Effector memory CD4-positive, alpha-beta T cell (primary cell): Measurements from ENCODE around the gene RASGRP1.

Source experiments
- DNase-seq, 3 donors: peaks; one replicate each; pipeline ENCODE4 v3.0.0-alpha.2; 2020
- H3K27ac ChIP-seq: 2 replicates; pipeline ENCODE4 v1.7.0; 2013; ENCODE audit warnings: mild to moderate bottlenecking, low read length, moderate library complexity; ENCODE audit not compliant: insufficient read depth, poor library complexity, severe bottlenecking
- H3K27me3 ChIP-seq: replicated peaks from 2 replicates; pipeline ENCODE4 v1.7.0; 2013; ENCODE audit warnings: mild to moderate bottlenecking, low read length; ENCODE audit not compliant: insufficient read depth, control insufficient read depth, poor library complexity, severe bottlenecking
- H3K36me3 ChIP-seq: 2 replicates; pipeline ENCODE4 v1.7.0; 2013; ENCODE audit warnings: mild to moderate bottlenecking, low read length, moderate library complexity; ENCODE audit not compliant: control insufficient read depth, insufficient read depth
- H3K4me1 ChIP-seq: 2 replicates; pipeline ENCODE4 v1.7.0; 2013; ENCODE audit warnings: low read length, mild to moderate bottlenecking; ENCODE audit not compliant: control insufficient read depth, insufficient read depth, poor library complexity, severe bottlenecking
- H3K4me3 ChIP-seq: 2 replicates; pipeline ENCODE4 v1.7.0; 2013; ENCODE audit warnings: low read length, low read depth, mild to moderate bottlenecking; ENCODE audit not compliant: insufficient read depth, poor library complexity, severe bottlenecking
- H3K9me3 ChIP-seq: 2 replicates; pipeline ENCODE4 v1.7.0; 2013; ENCODE audit warnings: mild to moderate bottlenecking, low read length, moderate library complexity; ENCODE audit not compliant: control insufficient read depth

The RASGRP1 gene

DNA sequence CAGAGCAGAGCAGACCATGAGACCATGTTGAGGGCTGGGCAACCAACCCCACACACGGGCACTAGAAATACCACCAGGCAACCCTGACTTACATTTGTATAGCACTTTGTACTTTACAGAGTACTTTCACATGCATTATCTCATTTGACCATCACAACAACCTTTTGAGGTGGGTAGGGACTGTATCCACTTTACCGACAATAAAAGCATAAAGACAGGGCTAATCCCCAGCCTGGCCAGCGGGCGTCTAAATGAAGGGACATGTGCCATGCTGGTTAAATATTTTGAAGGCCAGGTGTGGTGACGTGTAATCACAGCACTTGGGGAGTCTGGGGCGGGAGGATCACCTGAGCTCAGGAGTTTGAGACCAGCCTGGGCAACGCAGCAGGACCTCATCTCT, 23.6 kb downstream of the RASGRP1 start:
- H3K27ac ChIP-seq = peak overlapping the region; percentile 29
- no peak overlapping the region for H3K4me3 ChIP-seq
- H3K9me3 ChIP-seq = no peaks in the 10 kb centered on the region
- no peaks in the 10 kb centered on the region for H3K27me3 ChIP-seq
- H3K36me3 ChIP-seq = no peaks in the 10 kb centered on the region
- no peak for DNase-seq
- H3K4me1 ChIP-seq = peaks cover 55% of the 10 kb centered on the region

DNA sequence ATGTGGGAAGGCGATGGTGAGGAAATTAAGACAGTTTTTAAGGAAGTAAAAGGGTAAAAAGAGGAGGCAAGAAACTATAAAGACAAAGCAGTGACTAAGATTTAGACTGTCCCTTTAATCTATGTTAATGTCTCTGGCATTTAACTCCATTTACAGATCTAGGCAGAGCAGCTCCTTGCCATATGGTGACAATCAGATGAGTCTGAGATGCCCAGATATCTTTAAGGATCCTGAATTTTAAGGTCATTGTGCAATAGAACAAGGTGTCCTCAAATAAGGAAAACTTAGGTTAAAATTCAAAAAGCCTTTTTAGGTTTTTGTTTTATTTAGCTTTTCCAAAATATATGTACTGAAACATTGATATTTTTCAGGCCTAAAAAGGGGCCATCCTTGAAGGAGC, 24.1 kb downstream of the RASGRP1 start:
- DNase-seq = no peak
- Histone ChIP-seq H3K27me3 (no peaks in the 10 kb centered on the region), H3K36me3 (no peaks in the 10 kb centered on the region), H3K4me1 (peaks cover 60% of the 10 kb centered on the region), H3K4me3 (no peak overlapping the region), H3K27ac (no peak overlapping the region), H3K9me3 (no peaks in the 10 kb centered on the region)

DNA sequence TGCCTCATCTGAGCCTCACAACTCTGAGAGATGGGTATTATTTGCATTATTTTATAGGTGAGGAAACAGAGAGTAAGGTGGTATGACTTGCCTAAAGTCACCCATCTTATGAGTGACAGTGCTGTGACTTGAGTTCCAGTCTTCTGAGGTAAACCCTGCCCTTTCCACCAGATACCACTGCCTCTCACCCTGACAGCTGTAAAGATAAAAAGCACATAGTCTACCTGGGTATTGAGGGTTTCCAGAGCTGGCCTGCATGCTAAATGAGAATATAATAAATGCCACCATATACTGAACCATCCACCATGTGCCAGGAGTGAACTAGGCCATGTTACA, 25.6 kb downstream of the RASGRP1 start:
- Histone ChIP-seq H3K4me1 (peaks cover 62% of the 10 kb centered on the region), H3K9me3 (no peaks in the 10 kb centered on the region), H3K4me3 (peak overlapping the region; percentile 25), H3K27ac (peak overlapping the region; percentile 55), H3K36me3 (peaks cover 8% of the 10 kb centered on the region), H3K27me3 (no peaks in the 10 kb centered on the region)
- DNase-seq = no peak

DNA sequence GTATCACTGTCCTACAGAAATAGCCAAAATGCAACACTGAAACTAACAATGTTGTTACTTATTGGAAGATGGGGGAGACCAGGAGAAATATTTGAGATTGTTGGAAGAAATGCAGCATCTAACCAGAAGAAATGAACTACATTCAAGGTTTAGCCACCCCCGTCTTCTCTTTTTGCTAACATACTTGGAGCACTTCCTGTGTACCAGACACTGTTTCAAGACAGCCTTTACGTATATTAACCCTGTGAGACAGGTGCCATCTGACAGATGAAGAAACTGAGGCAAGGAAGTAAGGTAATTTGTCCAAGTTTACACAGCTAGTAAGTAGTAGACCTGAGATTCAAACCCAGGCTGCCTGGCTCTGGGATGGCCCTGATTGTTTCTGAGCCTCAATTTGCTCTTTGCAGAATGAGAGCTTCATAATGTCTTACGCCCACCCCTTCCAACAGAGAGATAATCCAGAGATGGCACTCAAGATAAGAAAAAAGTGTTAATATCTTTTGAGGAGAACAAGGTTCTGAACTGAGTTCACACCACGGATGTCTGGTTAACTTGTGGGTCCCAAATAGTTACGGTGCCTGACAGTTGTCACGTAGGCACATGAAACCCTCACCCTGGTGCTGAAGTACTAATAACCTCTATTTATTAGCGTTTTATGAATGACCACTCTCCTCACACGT, 26.1 kb downstream of the RASGRP1 start:
- H3K36me3 ChIP-seq = peaks cover 13% of the 10 kb centered on the region
- no peaks in the 10 kb centered on the region for H3K9me3 ChIP-seq
- peak overlapping the region; percentile 55 for H3K27ac ChIP-seq
- peak overlapping the region; percentile 25 for H3K4me3 ChIP-seq
- H3K27me3 ChIP-seq = no peaks in the 10 kb centered on the region
- peaks cover 66% of the 10 kb centered on the region for H3K4me1 ChIP-seq
- DNase-seq = no peak

DNA sequence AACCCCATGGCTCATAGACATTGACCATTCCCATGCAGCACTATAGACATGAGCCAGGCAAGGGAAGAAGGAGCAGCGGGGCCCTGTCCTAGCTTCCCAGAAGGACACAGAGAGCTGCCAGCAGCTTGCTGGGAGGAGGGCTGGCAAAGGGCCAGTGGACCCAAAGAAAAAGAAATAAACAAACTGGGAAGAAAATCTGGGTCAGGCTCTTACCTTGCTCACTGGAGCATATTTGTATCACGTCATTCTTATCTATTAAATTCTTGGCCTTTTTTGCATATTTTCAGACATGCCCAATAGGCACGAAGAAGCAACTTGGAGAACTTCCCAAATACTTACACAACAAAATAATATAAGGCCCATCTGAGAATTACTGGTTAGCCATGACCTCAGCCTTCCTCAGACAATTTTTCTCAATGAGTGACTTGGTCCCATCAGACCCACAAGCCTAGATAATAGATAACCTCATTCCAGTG, 28.4 kb downstream of the RASGRP1 start:
- Histone ChIP-seq H3K4me3 (no peak overlapping the region), H3K27ac (peak overlapping the region; percentile 13), H3K9me3 (no peaks in the 10 kb centered on the region), H3K36me3 (peaks cover 16% of the 10 kb centered on the region), H3K4me1 (peaks cover 64% of the 10 kb centered on the region), H3K27me3 (no peaks in the 10 kb centered on the region)
- no peak for DNase-seq

DNA sequence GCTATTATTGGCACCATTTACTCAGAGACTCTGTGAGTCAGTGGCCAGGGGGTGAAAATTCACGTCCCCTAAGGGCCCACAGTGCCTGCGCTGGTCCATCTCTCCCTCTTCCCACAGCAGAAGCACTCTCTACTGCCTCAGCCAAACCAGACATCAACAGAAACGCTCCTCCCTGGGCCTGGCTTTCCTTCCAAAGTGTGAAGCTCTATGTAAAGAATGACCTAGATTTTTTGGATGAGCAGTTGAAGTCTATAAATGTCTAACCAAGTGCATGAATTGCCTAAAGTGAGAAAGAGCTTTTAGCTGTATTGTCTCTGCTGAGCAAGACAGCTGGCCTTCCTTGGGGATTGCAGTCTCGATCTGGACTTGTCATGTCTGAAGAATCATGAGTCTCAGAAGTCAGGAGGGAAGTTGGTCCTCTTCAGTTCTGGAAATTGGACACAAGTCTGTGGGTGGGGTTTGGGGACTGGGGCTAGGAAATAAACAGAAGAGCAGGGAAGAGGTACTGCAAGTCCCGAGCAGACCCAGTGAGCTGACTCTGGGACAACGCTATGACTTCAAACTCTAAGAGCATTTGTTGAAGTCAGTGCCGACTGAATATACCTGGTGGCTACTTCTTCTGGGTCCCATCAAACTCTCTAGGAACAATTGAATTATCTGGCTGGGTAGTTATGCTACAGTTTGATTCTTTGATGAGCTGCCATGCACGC, 29.0 kb downstream of the RASGRP1 start:
- H3K4me3 ChIP-seq = no peak overlapping the region
- no peak for DNase-seq
- H3K27me3 ChIP-seq = no peaks in the 10 kb centered on the region
- H3K4me1 ChIP-seq = peaks cover 61% of the 10 kb centered on the region
- no peaks in the 10 kb centered on the region for H3K9me3 ChIP-seq
- H3K36me3 ChIP-seq = peaks cover 22% of the 10 kb centered on the region
- H3K27ac ChIP-seq = peak overlapping the region; percentile 13

DNA sequence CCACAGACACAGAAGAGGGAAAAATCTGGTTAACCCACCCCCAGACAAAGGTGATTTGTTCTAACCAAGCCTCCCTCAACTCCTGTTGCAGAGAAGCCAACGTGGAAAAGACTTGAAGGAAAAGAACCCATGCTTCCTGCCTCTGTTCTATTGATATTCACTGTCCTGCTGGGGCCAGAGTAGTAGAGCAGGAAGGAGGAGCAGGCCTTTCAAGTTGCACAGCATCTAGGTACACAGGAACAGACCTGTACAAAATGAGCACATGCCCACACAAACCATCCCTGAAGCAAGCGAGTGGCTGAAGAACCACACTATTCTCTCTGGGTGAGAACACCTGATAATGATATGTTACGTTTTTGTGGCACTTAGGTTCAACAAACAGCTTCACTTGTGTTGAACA, 29.9 kb downstream of the RASGRP1 start:
- DNase-seq = no peak
- Histone ChIP-seq H3K4me1 (peaks cover 52% of the 10 kb centered on the region), H3K9me3 (no peaks in the 10 kb centered on the region), H3K36me3 (peaks cover 26% of the 10 kb centered on the region), H3K27me3 (no peaks in the 10 kb centered on the region), H3K27ac (no peak overlapping the region), H3K4me3 (no peak overlapping the region)

DNA sequence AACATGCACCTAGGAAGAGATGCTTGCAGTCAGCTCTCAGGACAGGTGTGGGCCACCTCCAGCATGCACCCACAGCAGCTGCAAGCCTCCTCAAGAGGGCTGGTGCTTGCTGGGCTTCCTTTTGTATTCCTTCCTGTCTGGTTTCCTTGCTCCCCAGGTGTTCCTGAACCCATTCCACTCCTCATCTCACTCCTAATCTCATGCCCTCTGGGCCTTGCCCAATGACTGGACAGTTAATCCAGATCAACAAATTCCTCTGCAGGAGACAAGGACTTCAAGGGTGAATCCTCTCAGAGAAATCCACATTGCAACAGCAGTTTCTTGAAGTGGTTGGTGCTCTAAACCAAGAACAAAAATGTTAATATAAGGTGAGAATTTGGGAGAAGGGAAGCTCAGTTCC, 30.7 kb downstream of the RASGRP1 start:
- H3K27ac ChIP-seq = peak overlapping the region; percentile 1
- H3K4me1 ChIP-seq = peaks cover 48% of the 10 kb centered on the region
- H3K4me3 ChIP-seq = no peak overlapping the region
- no peak for DNase-seq
- H3K9me3 ChIP-seq = no peaks in the 10 kb centered on the region
- H3K27me3 ChIP-seq = no peaks in the 10 kb centered on the region
- H3K36me3 ChIP-seq = peaks cover 34% of the 10 kb centered on the region

DNA sequence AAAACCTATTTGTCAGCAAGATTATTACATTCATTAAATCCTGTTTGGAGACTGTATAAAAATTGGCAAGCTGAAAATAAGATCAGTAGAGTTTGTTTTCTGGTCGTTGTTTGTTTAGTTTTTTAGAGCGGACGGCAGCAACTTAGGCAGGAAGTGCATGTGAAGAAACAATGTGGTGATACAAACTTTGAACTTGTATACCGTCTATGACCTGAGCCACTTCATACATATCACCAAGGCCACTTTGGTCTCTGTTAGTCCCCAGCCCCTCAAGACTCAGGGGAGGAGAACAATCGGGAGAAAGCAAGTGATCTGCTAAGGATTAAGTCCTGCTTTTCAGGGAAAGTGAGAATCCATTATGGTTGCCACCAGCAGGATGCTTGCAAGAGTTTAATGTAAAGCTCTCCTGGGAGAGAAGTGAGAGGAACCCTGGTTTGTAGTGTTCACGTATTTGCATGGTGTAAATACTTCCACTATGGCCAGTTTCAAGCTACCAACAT, 31.1 kb downstream of the RASGRP1 start:
- Histone ChIP-seq H3K27me3 (no peaks in the 10 kb centered on the region), H3K36me3 (peaks cover 34% of the 10 kb centered on the region), H3K4me1 (peaks cover 44% of the 10 kb centered on the region), H3K9me3 (no peaks in the 10 kb centered on the region), H3K27ac (peak overlapping the region; percentile 28), H3K4me3 (no peak overlapping the region)
- DNase-seq = no peak

DNA sequence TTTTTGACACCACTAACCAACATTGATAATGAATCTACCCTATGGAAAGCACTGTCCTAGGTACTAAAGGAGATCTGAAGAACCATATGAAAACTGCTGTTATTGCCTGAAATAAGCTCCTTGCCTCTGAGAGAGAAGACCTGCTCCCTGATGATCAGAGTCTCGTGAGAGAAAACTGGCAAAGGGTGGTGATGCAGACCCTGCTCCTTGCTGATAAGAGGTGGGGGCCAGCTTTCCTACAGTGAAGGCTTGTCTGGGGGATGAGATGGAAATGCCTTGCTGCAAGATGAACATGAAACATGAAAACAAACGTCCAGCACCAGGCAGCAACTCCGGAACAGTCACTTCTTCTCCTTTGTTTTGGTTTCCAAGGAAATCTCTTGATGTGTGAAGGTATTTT, 31.9 kb downstream of the RASGRP1 start:
- H3K36me3 ChIP-seq = peaks cover 34% of the 10 kb centered on the region
- DNase-seq = no peak
- H3K27me3 ChIP-seq = no peaks in the 10 kb centered on the region
- peaks cover 39% of the 10 kb centered on the region for H3K4me1 ChIP-seq
- no peak overlapping the region for H3K27ac ChIP-seq
- no peaks in the 10 kb centered on the region for H3K9me3 ChIP-seq
- H3K4me3 ChIP-seq = no peak overlapping the region
